ENCODE data around the gene DHRS2. TPM values are rescaled to one million over a fixed set of nuclear protein-coding genes. Genes with fewer than 3 reads are reported as not detected.
"Not testable (repeated sequence)": the region's sequence is repeated elsewhere in the genome, so short reads cannot be mapped to it uniquely, and the experiment has no call there.

DHRS2 gene, protein sequence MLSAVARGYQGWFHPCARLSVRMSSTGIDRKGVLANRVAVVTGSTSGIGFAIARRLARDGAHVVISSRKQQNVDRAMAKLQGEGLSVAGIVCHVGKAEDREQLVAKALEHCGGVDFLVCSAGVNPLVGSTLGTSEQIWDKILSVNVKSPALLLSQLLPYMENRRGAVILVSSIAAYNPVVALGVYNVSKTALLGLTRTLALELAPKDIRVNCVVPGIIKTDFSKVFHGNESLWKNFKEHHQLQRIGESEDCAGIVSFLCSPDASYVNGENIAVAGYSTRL
- total RNA-seq = not detected in 3 replicates
- long read RNA-seq = 0 reads

- Mint-ChIP-seq H3K27ac (ENCODE audit: unreplicated experiment) (no peak within 1 kb of the TSS), H3K4me1 (ENCODE audit: low read depth) (peaks cover 8% of the 10 kb centered on the region), H3K9me3 (ENCODE audit: low read depth) (peaks cover 4% of the 10 kb centered on the region), H3K4me3 (ENCODE audit: unreplicated experiment) (no peak within 1 kb of the TSS), H3K36me3 (ENCODE audit: low read depth) (no peaks in the 10 kb centered on the region), H3K27me3 (ENCODE audit: low read depth) (peaks cover 19% of the 10 kb centered on the region)
- DNase-seq (ENCODE audit: low spot score) = no peak
- no peak for TF ChIP-seq CTCF (IDR thresholded peaks at IDR 0.05)
These were observed at the start of gene DHRS2 for GRCh38 chr14:23636317-23637211. TSS of gene DHRS2 (plus strand) at chr14:23636364. CDS start at chr14:23638865, 2,501 bp downstream.

DNA sequence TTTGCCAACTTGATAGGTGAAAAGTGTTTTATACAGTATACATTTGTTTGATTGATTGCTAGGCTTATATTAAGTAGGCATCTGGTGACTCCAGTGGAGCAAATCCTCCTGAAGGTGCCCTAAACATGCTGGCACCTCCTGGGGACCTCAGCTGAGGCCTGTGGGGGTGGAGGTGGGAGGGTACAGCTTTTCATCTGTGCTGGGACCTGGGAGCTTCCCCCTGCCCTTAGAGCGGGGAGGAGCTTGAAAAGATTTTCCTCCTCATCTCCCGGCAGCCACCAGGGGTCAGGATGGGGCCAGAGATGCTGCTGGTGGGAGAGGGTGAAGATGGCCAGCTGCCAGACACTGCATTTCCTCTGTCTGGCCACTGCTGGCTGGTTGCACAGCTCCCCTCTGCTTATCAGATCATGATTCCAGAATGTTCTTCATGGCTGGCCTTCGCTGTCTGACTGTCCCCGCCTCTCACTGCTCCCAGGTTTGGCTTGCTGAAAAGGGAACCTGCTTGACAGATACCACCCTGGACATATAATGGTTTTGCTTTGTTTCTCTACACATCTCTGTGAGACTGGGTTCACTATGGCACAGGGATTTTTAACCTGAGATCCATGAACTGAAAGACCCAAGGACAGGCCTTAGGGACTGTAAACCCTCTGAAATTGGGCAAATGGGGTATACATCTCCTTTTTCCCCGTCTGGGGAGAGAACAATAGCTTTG lies 47.1 kb upstream of the DHRS2 start:
- Mint-ChIP-seq H3K4me1 (ENCODE audit: low read depth) (peaks cover 3% of the 10 kb centered on the region), H3K27ac (ENCODE audit: unreplicated experiment) (no peak overlapping the region), H3K27me3 (ENCODE audit: low read depth) (peaks cover 28% of the 10 kb centered on the region), H3K36me3 (ENCODE audit: low read depth) (no peaks in the 10 kb centered on the region), H3K4me3 (ENCODE audit: unreplicated experiment) (no peak overlapping the region), H3K9me3 (ENCODE audit: low read depth) (peaks cover 4% of the 10 kb centered on the region)
- peak; percentile 84 for TF ChIP-seq CTCF (IDR thresholded peaks at IDR 0.05)
- no peak for DNase-seq (ENCODE audit: low spot score)

DNA sequence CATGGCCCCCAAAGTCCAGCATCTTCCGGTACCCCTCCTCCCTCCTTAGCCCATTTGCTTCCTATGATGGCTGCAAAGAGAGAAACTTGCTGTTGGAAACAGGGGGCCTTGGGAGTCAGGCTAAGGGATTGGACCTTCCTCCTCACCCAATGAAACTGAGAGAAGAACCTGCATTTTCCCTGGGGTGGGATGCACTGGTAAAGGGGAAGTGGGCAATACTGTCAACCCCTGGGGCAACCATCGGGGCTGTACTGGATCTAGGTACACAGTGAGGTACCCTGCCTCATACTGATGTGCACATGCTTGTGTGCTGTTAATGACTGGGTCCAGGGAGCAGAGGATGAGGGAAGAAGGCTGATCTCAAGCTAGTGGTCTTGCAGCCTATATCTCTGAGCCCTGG lies 46.6 kb upstream of the DHRS2 start:
- Mint-ChIP-seq H3K9me3 (ENCODE audit: low read depth) (peaks cover 4% of the 10 kb centered on the region), H3K4me1 (ENCODE audit: low read depth) (peaks cover 3% of the 10 kb centered on the region), H3K36me3 (ENCODE audit: low read depth) (no peaks in the 10 kb centered on the region), H3K4me3 (ENCODE audit: unreplicated experiment) (no peak overlapping the region), H3K27me3 (ENCODE audit: low read depth) (peaks cover 28% of the 10 kb centered on the region), H3K27ac (ENCODE audit: unreplicated experiment) (no peak overlapping the region)
- DNase-seq (ENCODE audit: low spot score) = no peak
- no peak for TF ChIP-seq CTCF (IDR thresholded peaks at IDR 0.05)

- peaks cover 4% of the 10 kb centered on the region for H3K9me3 Mint-ChIP-seq (ENCODE audit: low read depth)
- no peak overlapping the region for H3K27ac Mint-ChIP-seq (ENCODE audit: unreplicated experiment)
- H3K27me3 Mint-ChIP-seq (ENCODE audit: low read depth) = peaks cover 31% of the 10 kb centered on the region
- H3K4me1 Mint-ChIP-seq (ENCODE audit: low read depth) = peaks cover 3% of the 10 kb centered on the region
- no peak for DNase-seq (ENCODE audit: low spot score)
- H3K4me3 Mint-ChIP-seq (ENCODE audit: unreplicated experiment) = no peak overlapping the region
- TF ChIP-seq CTCF (IDR thresholded peaks at IDR 0.05) = no peak
- no peaks in the 10 kb centered on the region for H3K36me3 Mint-ChIP-seq (ENCODE audit: low read depth)
These were observed 46.0 kb upstream of the DHRS2 start for GRCh38 chr14:23590198-23590597.

DNA sequence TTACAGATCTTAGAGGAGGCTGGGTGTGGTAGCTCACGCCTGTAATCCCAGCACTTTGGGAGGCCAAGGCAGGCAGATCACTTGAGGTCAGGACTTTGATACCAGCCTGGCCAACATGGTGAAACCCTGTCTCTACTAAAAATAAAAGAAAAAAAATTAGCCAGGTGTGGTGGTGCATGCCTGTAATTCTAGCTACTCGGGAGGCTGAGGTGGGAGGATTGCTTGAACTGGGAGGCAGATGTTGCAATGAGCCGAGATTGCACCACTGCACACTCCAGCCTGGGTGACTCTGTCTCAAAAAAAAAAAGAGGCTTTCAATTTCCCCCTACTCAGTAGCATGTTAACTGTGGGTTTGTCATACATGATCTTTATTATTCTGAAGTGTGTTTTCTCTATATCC lies 42.0 kb upstream of the DHRS2 start:
- not testable (repeated sequence) for DNase-seq (ENCODE audit: low spot score); H3K27ac Mint-ChIP-seq (ENCODE audit: unreplicated experiment)
- peaks cover 26% of the 10 kb centered on the region for H3K27me3 Mint-ChIP-seq (ENCODE audit: low read depth)

More for the DNA sequence above, 42.0 kb upstream of the DHRS2 start:
- not testable (repeated sequence) for H3K4me1 Mint-ChIP-seq (ENCODE audit: low read depth); H3K4me3 Mint-ChIP-seq (ENCODE audit: unreplicated experiment); H3K36me3 Mint-ChIP-seq (ENCODE audit: low read depth); H3K9me3 Mint-ChIP-seq (ENCODE audit: low read depth)
